SK-N-MC (cell line): ENCODE measurements around the gene SYNPO.

Experiments used
- EZH2 ChIP-seq: fragments of 200-600 bp; sonication (generic); IDR thresholded peaks from one replicate; pipeline ENCODE4 v1.6.1; 2017; ENCODE audit warnings: antibody characterized with exemption
- FOXP2 ChIP-seq: optimal IDR thresholded peaks from 2 replicates; pipeline ENCODE3; 2011; ENCODE audit warnings: mild to moderate bottlenecking, moderate library complexity; ENCODE audit not compliant: insufficient read depth; ENCODE audit errors: extremely low read length, control extremely low read depth
- POLR2AphosphoS5 ChIP-seq: IDR thresholded peaks from 2 replicates; pipeline ENCODE4 v1.6.1; 2012; ENCODE audit warnings: mild to moderate bottlenecking, low read depth, low read length, borderline replicate concordance

- no peak for TF ChIP-seq EZH2
- TF ChIP-seq POLR2AphosphoS5 = no peak
- TF ChIP-seq FOXP2 = no peak
These were observed 1.5 kb downstream of the SYNPO start for GRCh38 chr5:150641824-150642566.
